T47D (cell line): ENCODE data around the gene S100A8.

ENCODE experiments used
- DNase-seq, 2 experiments: peaks; one replicate each; pipeline versions ENCODE4 v3.0.0 to v3.0.0-alpha.2; 2011 to 2012; ENCODE audit warnings: low read depth in 1 of 2, low spot score in 1 of 2
- JUND ChIP-seq: IDR thresholded peaks from 2 replicates; pipeline ENCODE4 v1.6.1; 2012; ENCODE audit warnings: low read depth
- in situ Hi-C: cut with HindIII; loops from 2 replicates; pipeline ENCODE4 v1.10.0; 2016; ENCODE audit warnings: low sequenced_read_pairs, low pct_unique_long_range_greater_than_20kb

The S100A8 gene

GRCh38 chr1:153360592-153361479, 30.0 kb downstream of the S100A8 start:
- no peak for DNase-seq
- in situ Hi-C loops, result no loop called here

GRCh38 chr1:153360190-153360589, 30.7 kb downstream of the S100A8 start:
- no peak for TF ChIP-seq JUND
- in situ Hi-C loops, result no loop called here
- no peak for DNase-seq

More at GRCh38 chr1:153360592-153361479, 30.0 kb downstream of the S100A8 start:
- no peak for TF ChIP-seq JUND

- DNase-seq, result no peak
- TF ChIP-seq JUND, result no peak
- in situ Hi-C loops, result no loop called here
Observed at GRCh38 chr1:153359241-153359640, 31.6 kb downstream of the S100A8 start.

DNA sequence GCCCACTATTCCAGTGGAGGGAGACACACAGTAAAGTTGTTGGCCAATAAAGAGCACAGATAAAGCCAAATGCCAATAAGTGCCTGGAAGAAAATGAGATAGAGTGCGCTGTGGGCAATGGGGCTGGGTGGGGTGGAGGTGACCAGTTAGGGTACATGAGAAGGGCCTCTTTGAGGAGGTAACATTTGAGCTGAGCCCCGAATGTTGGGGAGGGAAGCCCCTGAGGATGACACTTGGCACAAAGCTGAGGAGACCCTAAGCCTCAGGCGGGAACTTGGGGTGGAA, 32.2 kb downstream of the S100A8 start:
- TF ChIP-seq JUND, result no peak
- no peak for DNase-seq
- in situ Hi-C loops, result no loop called here

- in situ Hi-C loops, result no loop called here
- no peak for DNase-seq
- no peak for TF ChIP-seq JUND
Observed at GRCh38 chr1:153357853-153358690, 32.8 kb downstream of the S100A8 start, which contains the start of gene S100A9. Gene S100A9 (plus strand): TSS chr1:153357854. CDS start chr1:153358284, 430 bp downstream.

DNA sequence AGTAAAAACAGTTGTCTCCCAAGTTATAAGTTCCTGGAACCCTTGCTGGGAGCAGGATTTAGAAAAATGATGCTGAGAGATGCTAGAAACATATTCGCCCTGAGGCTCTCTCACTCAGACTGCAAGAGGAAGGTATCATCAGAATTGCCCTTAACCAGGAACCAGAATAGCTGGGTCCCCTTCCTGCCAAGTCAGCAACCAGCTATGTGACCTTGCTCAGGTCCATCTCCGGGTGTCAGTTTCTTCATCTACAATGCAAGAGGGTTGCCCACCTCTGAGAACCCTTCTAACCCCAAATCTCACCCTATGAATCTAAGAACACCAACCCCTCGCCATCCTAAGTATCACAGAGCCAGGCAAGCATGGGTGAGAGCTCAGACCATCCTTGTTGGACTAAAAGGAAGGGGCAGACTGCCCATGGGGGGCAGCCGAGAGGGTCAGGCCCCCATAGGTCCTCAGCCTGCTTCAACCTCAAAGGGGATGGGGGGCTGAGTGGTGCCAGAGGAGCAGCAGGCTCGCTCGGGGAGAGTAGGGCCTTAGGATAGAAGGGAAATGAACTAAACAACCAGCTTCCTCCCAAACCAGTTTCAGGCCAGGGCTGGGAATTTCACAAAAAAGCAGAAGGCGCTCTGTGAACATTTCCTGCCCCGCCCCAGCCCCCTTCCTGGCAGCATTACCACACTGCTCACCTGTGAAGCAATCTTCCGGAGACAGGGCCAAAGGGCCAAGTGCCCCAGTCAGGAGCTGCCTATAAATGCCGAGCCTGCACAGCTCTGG, 33.6 kb downstream of the S100A8 start:
- in situ Hi-C loops, result no loop called here
- TF ChIP-seq JUND, result no peak
- peak; percentile 48 to 72 for DNase-seq

GRCh38 chr1:153356392-153357075, 34.3 kb downstream of the S100A8 start:
- DNase-seq, result peak; percentile 50 to 51
- TF ChIP-seq JUND, result no peak
- in situ Hi-C loops, result no loop called here

DNA sequence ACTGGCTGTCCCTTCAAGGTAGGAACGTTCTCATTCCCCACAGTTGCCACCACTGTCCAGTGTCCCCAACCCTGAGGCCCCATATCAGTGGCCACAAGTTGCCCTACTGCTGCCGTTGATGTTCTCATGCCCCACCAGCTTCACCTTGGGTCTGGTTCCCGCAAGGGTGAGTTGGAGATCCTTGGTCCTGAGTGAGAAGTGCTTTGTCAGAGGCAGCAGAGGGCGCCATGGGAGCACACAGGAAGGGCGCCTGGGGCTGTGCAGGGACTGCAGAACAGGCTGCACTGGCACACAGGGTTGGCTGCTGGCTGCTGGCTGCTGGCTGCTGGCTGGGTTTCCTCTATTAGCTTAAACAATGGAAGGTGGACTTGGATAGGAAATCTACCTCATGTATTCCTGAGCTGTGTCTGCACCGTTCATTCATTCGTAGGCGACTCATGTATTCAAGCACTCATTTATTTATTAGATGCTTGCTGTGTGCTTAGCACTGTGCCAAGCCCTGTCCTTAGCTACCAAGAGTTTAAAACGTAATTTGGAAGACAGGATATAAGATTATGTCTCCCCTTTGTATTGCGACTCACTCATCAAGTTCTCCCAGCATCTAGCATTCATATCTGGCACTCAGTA, 35.3 kb downstream of the S100A8 start:
- DNase-seq, result peak; percentile 85 to 96
- no peak for TF ChIP-seq JUND
- in situ Hi-C loops, result no loop called here

DNA sequence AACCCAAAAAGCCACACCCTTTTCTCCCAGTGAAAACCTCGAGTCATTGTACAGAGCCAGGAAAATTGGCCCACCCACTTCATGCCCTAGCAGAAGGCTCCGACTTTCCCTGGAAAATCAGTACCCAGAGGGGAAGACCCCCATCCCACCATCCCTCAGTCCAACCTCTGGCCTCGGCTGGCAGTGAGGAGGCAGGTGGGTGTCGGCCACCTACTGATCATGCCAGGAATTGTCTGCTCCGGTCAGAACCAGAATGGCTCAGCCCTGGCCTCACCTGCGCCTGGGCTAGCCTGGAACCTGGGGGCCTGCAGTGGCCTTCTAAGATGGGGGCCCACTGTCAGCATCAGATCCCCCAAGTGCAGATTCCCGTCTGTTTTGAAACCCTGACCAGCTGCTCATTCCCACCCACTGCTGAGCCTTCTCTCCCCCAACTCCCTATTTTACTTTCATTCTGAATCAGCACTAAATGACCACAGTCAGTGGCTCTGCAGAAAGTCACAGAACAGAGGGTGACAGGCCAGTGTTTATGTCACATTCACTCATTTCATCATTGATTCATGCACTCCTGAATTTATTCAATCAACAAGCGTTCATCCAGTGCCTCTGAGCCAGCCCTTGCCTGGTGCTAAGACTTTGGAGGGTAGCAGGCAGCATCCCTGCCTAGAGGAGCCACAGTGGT, 36.2 kb downstream of the S100A8 start:
- in situ Hi-C loops, result no loop called here
- DNase-seq, result no peak
- TF ChIP-seq JUND, result no peak

GRCh38 chr1:153353226-153353947, 37.5 kb downstream of the S100A8 start:
- TF ChIP-seq JUND, result no peak
- DNase-seq, result peak; percentile 55 to 57
- in situ Hi-C loops, result no loop called here
